GM19372 (cell line): ENCODE data around the gene FAM117A.
A peak's percentile ranks its signal among the peaks of the same experiment; 100 is the strongest.
"Not testable (repeated sequence)": the region's sequence is repeated elsewhere in the genome, so short reads cannot be mapped to it uniquely, and the experiment has no call there.

Experiments
- ATAC-seq: cut with Tn5 transposase; IDR thresholded peaks from one replicate; pipeline ENCODE4 v1.9.1; 2021; ENCODE audit warnings: mild to moderate bottlenecking, low read depth, moderate library complexity; ENCODE audit not compliant: unreplicated experiment

Gene FAM117A

DNA sequence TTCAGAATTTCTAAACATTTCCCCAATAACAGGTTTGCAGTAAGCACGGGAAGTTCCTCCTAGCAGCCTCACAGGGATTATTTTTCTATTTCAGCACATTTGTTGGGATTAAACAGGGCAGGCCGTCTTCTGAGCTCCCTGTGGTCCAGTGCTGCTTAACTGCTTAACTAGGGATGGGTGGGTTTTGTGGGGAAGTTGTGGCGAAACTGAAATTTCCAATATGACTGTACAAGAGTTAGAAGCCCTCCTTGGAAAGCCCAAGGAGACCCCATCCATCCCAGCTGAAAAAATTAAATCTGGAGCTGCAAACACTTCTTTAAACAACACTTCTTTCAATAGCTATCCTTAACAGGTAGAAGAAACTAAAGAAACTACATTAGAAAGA lies 22.2 kb downstream of the FAM117A start:
- ATAC-seq: no peak

DNA sequence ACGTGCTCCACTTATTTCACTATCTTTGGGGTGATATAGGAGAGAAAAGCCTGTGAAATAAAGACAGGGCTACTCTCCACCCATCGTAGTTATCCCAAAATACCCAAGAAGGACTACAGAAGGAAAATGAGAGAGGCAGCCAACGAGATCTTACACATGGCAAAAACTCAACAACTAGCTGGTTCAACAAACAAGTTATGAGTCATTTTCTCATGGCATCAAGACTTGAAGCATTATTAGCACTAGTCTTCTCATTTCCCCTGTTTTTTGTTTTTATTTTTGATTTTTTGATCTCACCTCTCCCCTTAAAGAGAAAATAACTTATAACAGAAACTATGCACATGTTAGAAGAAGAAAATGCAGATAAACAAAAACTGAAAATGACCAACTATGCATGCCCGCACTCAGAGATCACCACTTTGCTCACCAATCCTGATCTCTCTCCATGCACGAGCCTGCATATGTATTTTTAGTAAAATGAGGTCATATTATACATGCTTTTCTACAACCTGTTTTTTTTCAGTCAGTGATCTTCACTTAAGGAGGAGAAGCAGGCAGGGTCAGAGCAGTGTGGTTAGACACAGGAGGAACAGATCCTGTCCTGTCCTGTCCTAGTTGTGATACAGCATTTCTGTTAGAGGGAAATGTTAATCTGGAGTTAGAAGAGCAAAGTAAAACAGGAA lies 22.8 kb downstream of the FAM117A start:
- ATAC-seq: no peak

DNA sequence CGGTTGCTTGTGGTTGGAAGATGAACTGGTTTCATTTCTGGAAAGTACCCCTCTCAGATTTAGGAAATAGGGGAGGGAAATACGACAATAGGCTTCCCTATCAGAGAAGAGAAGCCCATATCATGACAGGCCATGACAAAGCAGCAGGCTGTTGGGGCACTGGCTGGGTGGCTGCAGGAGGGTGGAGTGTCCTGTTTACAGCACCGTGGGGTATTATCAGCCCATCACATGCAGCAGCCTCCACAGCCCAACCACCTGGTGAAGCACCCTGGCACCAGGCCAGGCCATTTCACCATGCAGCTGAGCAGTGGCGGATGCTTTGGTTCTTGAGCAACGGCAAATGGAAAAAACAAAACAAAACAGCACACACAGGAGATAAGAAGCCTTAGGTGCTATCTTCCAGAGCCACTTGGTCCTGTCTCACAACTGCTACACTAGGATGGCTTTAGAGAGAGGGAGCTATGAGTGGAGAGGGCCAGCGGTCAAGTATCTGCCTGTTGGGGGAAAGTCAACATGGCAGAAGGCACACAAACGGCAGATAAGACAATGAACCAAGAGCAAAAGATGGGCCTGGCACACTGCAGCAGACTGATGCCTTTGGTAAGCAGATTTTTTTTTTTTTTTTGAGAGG lies 24.2 kb downstream of the FAM117A start:
- peak; percentile 53 for ATAC-seq

DNA sequence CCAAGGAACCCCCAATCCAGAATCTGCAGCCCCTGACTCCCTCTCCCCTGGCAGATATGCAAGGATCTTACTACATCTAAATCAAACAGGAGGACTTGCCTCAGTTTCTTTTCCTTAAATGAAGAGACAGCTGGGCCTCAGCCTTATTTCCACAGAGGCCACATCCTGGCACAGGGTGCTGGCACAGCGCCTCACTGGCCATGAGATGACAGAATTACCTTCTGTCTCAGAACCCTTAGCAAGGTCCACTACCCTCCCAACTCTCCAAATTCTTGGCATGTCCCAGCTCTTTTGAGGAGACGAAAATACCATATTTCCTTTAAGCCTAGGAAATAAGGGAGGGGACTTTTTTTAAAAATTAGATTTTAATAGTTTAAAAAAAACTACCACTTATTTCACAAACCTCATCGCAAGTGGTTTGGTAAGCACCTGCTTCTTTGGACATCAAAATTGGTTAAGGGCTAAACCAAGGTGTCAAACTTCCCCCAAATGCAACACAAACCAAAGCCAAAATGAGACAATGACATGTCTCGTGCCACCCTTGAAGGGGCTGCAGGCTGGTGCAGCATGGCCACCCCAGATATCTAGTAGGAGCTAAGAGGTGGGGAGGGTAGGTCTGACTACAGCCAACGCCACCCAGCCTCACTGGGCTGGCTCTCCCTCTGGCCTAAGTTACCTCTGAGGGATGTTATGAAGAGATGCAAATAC lies 25.3 kb downstream of the FAM117A start:
- ATAC-seq: no peak

DNA sequence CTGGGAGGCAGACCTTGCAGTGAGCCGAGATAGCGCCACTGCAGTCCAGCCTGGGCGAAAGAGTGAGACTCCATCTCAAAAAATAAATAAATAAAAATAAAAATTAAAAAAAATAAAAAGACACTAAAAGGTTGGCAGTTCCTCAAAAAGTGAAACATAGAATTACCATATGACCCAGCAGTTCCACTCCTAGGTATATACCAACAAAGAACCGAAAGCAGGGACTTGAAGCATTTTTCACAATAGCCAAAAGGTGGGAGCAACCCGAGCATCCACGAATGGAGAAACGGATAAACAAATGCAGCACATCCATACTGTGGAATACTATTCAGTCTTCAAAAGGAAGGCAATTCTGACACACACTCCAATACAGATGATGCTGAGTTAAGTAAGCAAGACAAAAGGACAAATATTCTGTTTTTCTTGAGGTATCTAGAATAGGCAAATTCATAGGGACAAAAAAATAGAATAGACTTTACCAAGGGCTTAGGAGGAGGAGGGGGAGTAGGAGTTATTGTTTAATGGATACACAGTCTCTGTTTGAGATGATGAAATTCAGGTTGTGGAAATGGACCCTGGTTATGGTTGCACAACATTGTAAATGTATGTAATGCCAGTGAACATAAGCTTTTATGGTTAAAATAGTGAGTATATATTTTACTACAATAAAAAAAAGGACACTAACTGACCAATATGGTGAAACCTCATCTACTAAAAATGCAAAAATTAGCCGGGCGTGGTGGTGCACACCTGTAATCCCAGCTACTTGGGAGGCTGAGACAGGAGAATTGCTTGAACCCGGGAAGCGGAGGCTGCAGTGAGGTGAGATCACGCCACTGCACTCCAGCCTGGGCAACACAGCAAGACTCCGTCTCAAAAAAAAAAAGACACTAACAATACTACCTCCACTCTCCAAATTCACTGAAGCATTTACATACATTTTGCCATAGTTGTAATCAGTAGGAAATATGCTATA lies 29.1 kb downstream of the FAM117A start:
- ATAC-seq: no peak

DNA sequence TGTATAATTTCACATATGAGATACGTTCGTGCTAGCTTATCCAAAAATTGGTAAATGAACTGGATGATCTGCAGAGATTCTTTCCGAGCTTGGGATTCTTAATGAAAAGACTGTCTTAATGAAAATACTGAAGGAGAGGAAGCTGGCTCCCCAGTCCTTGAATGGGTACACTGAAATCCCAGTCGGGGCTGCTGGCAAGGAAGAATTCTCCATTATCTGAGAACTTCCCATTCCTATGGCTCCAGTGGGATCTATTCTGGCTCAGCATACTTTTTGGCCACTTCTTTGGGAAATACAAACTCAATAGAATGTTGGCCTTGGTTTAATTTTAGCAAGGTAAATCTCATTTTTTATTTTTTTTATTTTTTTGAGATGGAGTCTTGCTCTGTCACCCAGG lies 32.5 kb downstream of the FAM117A start:
- ATAC-seq: no peak

DNA sequence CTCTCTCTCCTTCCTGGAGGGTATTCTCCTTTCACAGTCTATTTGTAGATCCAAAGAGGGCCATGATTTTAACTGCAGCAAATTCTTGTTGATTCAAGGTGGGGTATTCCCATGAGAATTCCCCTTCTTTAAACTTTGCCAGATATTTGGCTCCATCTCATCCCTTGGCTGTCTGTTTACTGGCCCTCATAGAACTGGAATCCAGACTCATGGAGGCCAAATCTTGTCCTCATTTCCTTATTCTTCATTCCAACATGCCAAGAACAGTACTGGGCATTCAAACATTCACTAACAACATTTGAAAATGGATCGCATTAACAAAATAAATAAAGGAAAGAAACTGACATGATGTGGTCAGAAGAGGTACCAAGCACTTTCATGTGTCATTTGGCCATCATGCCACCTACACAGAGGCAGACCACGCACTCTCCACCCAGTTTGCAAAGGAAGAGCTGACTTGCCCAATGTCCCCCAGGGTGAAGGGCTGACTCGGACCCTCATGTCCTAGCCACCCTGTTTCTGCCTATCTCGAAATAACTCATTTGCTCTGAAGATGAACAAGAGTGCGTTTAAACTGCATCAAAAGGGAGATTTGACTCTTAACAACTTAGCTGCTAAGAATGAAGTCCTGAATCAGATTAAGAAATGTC lies 33.0 kb downstream of the FAM117A start:
- no peak for ATAC-seq

DNA sequence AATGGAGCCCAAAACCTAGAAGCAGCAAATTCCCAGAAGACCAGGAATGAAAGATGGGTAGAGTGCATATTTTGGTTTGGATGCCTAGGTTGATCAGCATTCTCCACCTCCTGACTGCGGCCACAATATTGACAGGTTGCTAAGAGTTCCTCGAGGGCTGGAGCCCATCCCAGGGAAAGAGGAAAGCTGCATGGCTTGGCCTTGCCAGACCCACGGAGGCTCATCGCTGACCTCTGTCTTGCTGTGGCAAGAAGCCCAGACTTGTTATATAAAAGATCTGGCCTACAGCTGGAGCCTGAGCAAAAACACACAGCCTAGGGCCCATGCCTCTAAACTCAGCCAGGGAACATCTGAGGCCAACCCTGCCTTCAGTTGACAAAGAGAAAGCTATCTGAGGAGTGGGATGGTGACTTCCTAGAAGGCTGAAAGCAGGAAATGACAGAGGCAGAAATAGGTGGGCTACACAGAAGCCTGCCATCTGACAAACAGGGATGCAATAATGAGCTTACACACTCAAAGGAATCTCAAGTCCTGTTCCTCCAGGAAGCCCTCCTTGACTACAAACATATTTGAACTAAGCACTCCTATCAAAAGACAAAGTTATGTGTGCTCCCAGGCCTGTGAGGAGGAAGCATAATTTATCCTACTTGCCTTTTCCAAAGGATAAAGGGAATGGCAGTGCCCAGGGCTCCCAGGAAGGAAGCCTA lies 33.7 kb downstream of the FAM117A start:
- ATAC-seq: no peak

DNA sequence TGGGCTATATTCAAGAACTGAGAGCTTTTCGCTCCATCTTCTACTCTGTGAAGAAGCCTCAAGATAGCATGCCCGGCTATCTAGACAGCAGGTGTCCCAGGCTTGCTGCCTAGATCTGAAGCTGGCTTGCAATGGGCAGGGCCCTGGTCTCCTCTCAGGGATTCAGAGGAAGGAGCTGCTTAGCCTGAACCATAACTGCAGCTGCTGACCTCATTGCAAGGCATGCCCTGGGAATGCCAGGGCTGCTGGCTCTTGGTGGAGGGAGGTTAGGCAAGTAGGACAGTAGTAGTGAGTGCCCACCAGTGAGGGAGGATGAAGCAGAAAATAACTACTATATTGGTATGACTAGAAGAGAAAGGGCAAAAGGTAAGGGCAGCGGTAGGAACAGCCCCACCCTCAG lies 34.9 kb downstream of the FAM117A start:
- ATAC-seq: no peak

DNA sequence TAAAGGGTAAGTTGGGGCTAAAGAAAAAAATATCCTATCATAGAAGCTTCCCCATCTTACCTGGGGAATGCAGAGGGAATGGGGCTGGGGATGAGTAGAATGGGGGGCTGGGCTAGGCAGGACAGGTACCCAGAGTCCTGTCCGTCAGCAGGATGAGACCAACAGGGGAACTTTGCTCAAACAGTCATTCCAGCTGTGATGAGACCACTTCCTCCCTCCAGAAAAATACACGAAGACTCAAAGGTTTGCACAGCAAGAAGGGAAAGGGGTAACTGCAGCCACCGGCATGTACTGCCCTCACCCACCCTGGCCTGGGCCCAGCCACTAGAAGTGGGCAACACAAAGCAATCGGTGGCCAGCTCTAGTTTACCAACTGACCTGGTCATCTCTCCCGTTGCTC lies 35.5 kb downstream of the FAM117A start:
- no peak for ATAC-seq

DNA sequence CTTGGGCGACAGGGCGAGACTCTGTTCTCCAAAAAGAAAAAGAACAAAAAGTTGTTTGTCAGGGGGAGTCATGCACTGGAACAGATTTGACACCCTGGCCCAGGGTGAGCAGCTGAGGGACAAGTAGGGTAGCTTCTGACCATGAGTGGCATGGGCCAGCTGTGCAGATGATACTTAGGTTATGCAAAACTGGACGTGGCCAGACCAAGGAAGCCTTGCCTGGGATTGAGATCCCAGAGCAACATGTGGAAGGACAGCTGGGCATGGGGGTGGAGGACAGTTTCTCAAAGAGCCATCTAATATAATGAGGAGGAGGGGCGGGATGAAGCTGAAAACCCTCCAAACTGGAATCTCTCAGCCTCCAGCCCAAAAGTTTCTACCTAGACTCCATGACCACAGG lies 36.6 kb downstream of the FAM117A start:
- ATAC-seq: no peak

DNA sequence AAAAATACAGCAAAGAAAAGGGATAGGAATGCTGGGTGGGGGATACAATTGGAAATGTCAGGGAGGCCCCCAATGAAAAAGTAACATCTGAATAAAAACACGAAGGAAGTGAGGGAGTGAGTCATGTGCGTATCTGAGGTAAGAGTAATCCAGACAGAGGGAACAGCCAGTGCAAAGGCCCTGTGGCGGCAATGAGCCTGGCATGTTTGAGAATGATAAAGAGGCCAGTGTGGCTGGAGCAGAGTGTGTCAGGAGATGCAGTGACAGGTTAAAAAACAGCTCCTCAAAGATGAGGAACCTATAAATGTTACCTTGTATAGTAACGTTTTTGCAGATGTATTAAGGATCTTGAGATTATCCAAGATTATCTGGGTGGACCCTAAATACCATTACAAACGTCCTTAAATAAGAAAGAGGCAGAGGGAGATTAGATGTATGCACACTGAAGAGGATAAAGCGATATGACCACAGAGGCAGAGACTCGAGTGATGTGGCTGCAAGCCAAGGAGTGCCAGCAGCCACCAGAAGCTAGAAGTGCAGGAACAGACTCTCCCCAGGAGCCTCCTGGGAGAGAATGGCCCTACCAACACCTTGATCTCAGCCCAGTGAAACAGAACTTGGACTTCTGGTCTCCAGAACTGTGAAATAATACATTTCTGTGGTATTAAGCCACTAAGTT lies 38.3 kb downstream of the FAM117A start:
- ATAC-seq: no peak

DNA sequence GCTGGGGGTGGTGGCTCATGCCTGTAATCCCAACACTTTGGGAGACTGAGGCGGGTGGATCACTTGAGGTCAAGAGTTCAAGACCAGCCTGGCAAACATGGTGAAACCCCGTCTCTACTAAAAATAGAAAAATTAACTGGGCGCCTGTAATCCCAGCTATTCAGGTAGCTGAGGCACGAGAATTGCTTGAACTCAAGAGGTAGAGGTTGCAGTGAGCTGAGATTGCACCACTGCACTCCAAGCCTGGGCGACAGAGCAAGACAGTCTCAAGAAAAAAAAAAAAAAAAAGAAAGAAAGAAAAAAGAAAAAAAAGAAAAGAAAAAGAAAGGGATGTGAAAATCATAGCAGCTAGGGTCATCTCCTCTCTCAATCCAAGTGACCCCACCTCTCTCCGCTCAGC lies 39.4 kb downstream of the FAM117A start:
- ATAC-seq: not testable (repeated sequence)

DNA sequence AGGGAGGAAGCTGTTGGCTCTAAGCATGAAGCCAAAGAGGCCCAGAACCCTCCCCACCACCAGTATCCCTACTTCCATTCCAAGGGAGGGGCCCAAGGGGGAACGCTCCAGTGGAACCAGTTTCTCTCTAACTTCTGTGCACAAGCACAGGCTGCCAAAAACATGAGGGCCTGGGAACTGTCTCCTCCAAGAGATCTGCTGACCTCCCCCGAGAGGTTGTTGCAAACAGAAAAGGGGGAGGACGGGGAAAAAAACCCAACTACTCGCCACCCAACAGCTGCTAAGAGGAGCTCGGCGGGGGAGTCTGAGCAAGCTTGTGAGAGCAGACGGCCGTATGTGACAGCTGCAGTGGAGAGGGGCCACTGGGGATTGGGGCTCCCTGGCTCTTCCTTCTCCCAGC lies 40.5 kb downstream of the FAM117A start:
- no peak for ATAC-seq

DNA sequence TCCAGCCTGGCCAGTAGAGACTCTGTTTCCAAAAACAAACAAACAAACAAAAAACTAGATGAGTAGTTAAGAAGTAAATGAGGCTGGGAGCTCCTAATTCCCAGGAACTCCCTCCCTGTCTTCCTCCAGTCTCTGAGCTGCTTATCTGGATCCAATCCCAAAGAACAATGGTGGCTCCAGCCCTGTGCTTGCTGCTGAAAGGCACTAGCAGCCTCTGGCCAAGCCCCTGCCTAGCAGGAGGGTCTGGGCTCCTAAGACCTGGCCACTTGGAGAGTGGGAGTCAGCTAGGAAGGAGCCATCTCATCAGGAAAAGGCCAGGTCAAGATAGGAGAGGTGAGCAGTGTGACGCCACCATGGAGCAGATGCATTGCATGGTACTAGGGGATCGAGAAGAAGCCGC lies 41.9 kb downstream of the FAM117A start:
- ATAC-seq: no peak

DNA sequence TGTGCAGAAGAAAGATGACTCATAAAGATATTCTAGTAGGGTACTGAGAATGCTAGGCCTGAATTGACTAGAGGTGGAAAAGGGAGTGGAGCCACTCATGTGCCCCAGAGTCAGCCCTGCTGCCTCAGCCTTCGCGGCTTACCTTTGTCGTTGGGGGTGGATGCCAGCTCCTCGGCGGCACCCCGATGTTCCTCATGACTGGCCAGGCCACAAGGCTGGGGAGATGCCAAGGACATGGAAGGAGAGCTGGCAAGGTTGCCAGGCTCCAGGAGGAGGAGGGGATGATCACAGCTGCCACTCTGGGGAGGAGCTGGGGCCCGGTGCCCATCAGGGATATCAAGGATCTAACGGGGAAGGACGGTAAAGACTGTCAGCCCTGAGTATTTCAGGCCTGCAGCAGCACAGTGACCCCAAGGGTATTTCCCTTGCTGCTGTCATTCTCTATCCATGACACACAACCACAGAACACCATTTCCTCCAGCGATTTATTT lies 46.5 kb downstream of the FAM117A start:
- ATAC-seq: no peak

DNA sequence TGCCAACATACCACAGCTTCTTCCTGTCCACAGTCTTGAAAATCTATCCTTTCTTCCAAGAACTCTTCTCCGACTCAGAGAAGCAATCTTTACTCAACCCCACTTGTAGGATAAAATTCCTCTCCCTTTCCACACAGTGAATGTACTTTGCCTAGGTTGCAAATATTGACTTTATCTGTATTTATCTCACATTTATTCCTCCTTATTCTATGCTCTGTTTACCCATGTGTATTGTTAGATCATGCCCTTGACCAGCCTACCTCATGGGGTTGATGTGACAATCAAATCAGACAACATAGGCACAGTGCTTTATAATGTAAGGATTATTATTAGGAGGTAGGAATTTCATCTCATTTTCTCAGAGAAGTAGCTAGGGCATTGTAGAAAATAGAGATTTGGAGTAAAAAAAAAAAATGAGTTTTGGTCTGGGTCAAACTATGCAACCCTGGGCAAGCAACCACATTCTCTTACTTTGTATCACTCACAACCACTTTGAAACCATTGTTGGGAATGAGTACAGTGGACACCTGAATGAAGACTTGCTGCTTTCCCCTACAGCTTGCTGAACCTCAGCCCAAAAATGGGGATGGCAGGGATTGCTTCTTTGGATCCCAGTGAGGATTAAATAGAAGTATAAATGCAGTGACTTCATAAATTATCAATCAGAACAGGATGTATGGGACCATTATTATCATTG lies 47.1 kb downstream of the FAM117A start:
- ATAC-seq: no peak

DNA sequence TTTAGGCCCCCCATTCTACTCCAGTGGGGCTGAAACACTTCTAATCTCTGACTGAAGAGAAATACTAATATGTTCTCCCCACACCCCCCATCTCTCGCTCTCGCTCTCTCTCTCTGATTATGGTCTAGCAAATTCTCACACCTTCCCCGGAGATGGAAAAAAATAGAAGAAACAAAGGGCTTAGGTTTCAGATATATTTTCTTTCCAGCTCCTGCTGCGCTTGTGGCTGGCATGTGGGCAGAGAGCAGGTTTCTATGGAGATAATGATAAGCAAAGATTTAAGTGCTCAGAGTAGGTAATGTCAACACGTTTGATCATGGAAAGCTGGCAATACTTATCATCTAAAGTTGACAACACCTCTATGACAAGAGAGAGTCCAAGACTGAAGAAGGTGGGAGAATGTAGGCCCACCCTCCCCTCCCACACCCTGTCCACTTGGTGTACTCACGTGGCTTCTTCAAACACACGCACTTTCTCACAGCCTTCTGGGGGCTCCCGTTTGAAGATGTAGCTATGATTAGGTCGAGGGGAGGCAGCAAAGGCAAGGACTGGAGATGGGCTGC lies 48.1 kb downstream of the FAM117A start:
- ATAC-seq: no peak
